Neuronal stem cell (in vitro differentiated cells): ENCODE data around the gene ABI3BP.

ENCODE experiments used
- DNase-seq: peaks from one replicate; pipeline ENCODE4 v3.0.0-alpha.2; 2013; ENCODE audit warnings: low spot score
- H2AFZ ChIP-seq: one replicate; pipeline ENCODE4 v1.6.1; 2013; ENCODE audit warnings: mild to moderate bottlenecking, low read length, inconsistent platforms
- H2AK5ac ChIP-seq: 2 replicates; pipeline ENCODE4 v1.6.1; 2013; ENCODE audit warnings: low read depth, mild to moderate bottlenecking, inconsistent platforms, low read length, moderate library complexity, mixed read lengths
- H2BK120ac ChIP-seq: 2 replicates; pipeline ENCODE4 v1.6.1; 2013; ENCODE audit warnings: low read depth, mild to moderate bottlenecking, inconsistent platforms, low read length, moderate library complexity, mixed read lengths
- H2BK12ac ChIP-seq: one replicate; pipeline ENCODE4 v1.6.1; 2013; ENCODE audit warnings: low read length, inconsistent platforms
- H2BK15ac ChIP-seq: 2 replicates; pipeline ENCODE4 v1.6.1; 2013; ENCODE audit warnings: mild to moderate bottlenecking, low read length, inconsistent platforms, mixed read lengths
- H2BK5ac ChIP-seq: one replicate; pipeline ENCODE4 v1.6.1; 2013; ENCODE audit warnings: inconsistent platforms, mild to moderate bottlenecking, low read length, moderate library complexity
- H3K14ac ChIP-seq: one replicate; pipeline ENCODE4 v1.6.1; 2013; ENCODE audit warnings: low read length, inconsistent platforms
- H3K18ac ChIP-seq: 2 replicates; pipeline ENCODE4 v1.6.1; 2013; ENCODE audit warnings: low read length, inconsistent platforms
- H3K23ac ChIP-seq: 2 replicates; pipeline ENCODE4 v1.6.1; 2013; ENCODE audit warnings: low read depth, mild to moderate bottlenecking, mixed read lengths, low read length, inconsistent platforms; ENCODE audit not compliant: poor library complexity
- H3K27ac ChIP-seq: replicated peaks from 3 replicates; pipeline ENCODE4 v1.5.1; 2013; ENCODE audit warnings: low read length, inconsistent platforms
- H3K27me3 ChIP-seq, 3 experiments: 2 replicates each; pipeline ENCODE4 v1.6.1; 2013; ENCODE audit warnings: low read length in 3 of 3, mild to moderate bottlenecking in 2 of 3, inconsistent platforms in 1 of 3, low read depth in 1 of 3, mixed read lengths in 1 of 3, moderate library complexity in 1 of 3; ENCODE audit not compliant: control insufficient read depth in 3 of 3, insufficient read depth in 3 of 3
- H3K36me3 ChIP-seq, 2 donors: replicated peaks in 1 of 2; 2 replicates each; pipeline ENCODE4 v1.6.1; 2013; ENCODE audit warnings: low read length in 2 of 2; ENCODE audit not compliant: control insufficient read depth in 2 of 2, insufficient read depth in 2 of 2
- H3K4ac ChIP-seq: 2 replicates; pipeline ENCODE4 v1.6.1; 2013; ENCODE audit warnings: inconsistent platforms, mild to moderate bottlenecking, low read length, moderate library complexity
- H3K4me1 ChIP-seq, 2 donors: 1 replicate in 1 of 2; 2 replicates in 1 of 2; pipeline ENCODE4 v1.6.1; 2013; ENCODE audit warnings: low read length in 2 of 2, low read depth in 1 of 2; ENCODE audit not compliant: control insufficient read depth in 2 of 2, insufficient read depth in 1 of 2
- H3K4me2 ChIP-seq: one replicate; pipeline ENCODE4 v1.6.1; 2013; ENCODE audit warnings: mild to moderate bottlenecking, low read length, inconsistent platforms; ENCODE audit not compliant: insufficient read depth, poor library complexity, severe bottlenecking
- H3K4me3 ChIP-seq, 2 donors: 2 replicates each; pipeline ENCODE4 v1.5.1; 2013; ENCODE audit warnings: low read length in 2 of 2, mild to moderate bottlenecking in 2 of 2, inconsistent platforms in 1 of 2, moderate library complexity in 1 of 2
- H3K79me1 ChIP-seq: one replicate; pipeline ENCODE4 v1.6.1; 2013; ENCODE audit warnings: low read depth, mild to moderate bottlenecking, inconsistent platforms, low read length, moderate library complexity
- H3K9ac ChIP-seq: one replicate; pipeline ENCODE4 v1.6.1; 2013; ENCODE audit warnings: mild to moderate bottlenecking, low read depth, low read length, inconsistent platforms; ENCODE audit not compliant: poor library complexity
- H3K9me3 ChIP-seq, 2 donors: replicated peaks in 1 of 2; 2 replicates each; pipeline versions ENCODE3 to v1.6.1; 2013; ENCODE audit warnings: low read length in 2 of 2, mild to moderate bottlenecking in 2 of 2, inconsistent platforms in 1 of 2, low read depth in 1 of 2, mixed read lengths in 1 of 2, moderate library complexity in 1 of 2; ENCODE audit not compliant: control insufficient read depth in 2 of 2, insufficient read depth in 1 of 2
- H4K8ac ChIP-seq: one replicate; pipeline ENCODE4 v1.6.1; 2013; ENCODE audit warnings: low read depth, mild to moderate bottlenecking, inconsistent platforms, low read length, moderate library complexity
- H4K91ac ChIP-seq: one replicate; pipeline ENCODE4 v1.6.1; 2013; ENCODE audit warnings: low read length, low read depth, mild to moderate bottlenecking, inconsistent platforms; ENCODE audit not compliant: poor library complexity
- WGBS, 2 donors: extraction: QIAGEN DNeasy Blood & Tissue Kit; methylation state at CpG; one replicate each; pipeline ENCODE4 v1.1.7; 2013; ENCODE audit warnings: missing lambda C conversion rate in 2 of 2, mixed read lengths in 1 of 2; ENCODE audit not compliant: insufficient read length in 2 of 2, insufficient replicate concordance in 1 of 2; ENCODE audit errors: extremely low coverage in 2 of 2; 5-methylcytosine and 5-hydroxymethylcytosine counted together

The ABI3BP gene

DNA sequence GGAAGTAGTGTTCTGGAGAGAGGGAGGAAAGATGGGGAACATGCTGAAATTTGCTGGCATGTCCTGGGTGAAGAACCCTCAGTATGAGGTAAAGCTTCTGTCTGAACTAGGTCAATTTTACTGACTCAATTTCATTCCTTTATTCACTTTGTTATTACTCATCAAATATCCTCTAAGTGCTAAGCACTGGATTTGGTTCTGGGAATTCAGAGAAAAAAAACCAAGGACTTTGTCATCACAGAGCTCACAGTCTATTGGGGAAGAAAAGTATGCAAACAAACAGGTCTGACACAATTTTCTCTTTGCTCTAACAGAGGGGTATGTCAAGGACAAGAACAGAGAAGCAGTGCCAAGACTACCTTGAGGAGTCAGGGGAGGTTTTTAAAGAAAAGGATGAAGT, 215.9 kb downstream of the ABI3BP start:
- no peak for DNase-seq
- Histone ChIP-seq H3K4me1 (peaks cover 0 to 2% of the 10 kb centered on the region in 2 donors), H3K27me3 (peaks cover 0 to 2% (median 0%) of the 10 kb centered on the region in 3 experiments), H3K4ac (no peak overlapping the region), H3K14ac (no peak overlapping the region), H4K91ac (no peak overlapping the region), H3K23ac (no peak overlapping the region), H3K9ac (no peak overlapping the region), H3K4me2 (no peak overlapping the region), H3K18ac (no peak overlapping the region), H3K79me1 (no peaks in the 10 kb centered on the region), H2BK15ac (no peak overlapping the region), H3K9me3 (no peaks in the 10 kb centered on the region), H3K4me3 (no peak overlapping the region), H2BK5ac (no peak overlapping the region), H4K8ac (no peak overlapping the region), H3K27ac (no peak overlapping the region), H2AFZ (no peak overlapping the region), H2AK5ac (no peak overlapping the region), H3K36me3 (no peaks in the 10 kb centered on the region), H2BK12ac (no peak overlapping the region), H2BK120ac (no peak overlapping the region)

DNA sequence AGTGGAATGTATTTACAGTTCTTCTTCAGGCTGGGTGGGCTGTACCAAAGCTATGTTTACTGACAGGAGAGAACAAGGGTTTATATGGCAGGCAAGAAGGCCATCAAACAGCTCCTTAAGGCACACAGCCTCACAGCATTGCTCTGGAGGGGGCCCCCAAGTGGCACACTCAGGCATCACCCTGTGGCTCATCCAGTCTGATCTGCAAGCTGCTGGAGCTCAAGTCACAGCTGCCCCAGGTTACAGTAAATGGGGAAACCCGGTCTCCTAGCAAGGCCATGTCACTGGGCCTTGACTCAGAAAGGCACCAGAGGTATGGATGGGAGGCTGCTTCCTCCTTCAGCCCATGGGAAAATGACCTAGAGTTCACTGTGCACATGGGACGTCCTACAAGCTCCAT, 216.5 kb downstream of the ABI3BP start:
- H3K36me3 ChIP-seq = no peaks in the 10 kb centered on the region
- no peak overlapping the region for H3K9ac ChIP-seq
- H3K14ac ChIP-seq = no peak overlapping the region
- no peak overlapping the region for H3K23ac ChIP-seq
- H4K91ac ChIP-seq = no peak overlapping the region
- no peaks in the 10 kb centered on the region for H3K79me1 ChIP-seq
- H3K27me3 ChIP-seq = peaks cover 0 to 2% (median 0%) of the 10 kb centered on the region in 3 experiments
- no peak overlapping the region for H4K8ac ChIP-seq
- H3K27ac ChIP-seq = no peak overlapping the region
- no peak overlapping the region for H2AK5ac ChIP-seq
- DNase-seq = no peak
- no peak overlapping the region for H2BK120ac ChIP-seq
- no peak overlapping the region for H2AFZ ChIP-seq
- no peak overlapping the region for H2BK5ac ChIP-seq
- H3K18ac ChIP-seq = no peak overlapping the region
- H3K4me2 ChIP-seq = no peak overlapping the region
- peaks cover 0 to 2% of the 10 kb centered on the region in 2 donors for H3K4me1 ChIP-seq
- H2BK12ac ChIP-seq = no peak overlapping the region
- no peak overlapping the region for H3K4me3 ChIP-seq
- no peaks in the 10 kb centered on the region for H3K9me3 ChIP-seq
- no CpG with 5 or more reads among the region's 2 CpGs for WGBS, 2 donors
- H2BK15ac ChIP-seq = no peak overlapping the region
- no peak overlapping the region for H3K4ac ChIP-seq

DNA sequence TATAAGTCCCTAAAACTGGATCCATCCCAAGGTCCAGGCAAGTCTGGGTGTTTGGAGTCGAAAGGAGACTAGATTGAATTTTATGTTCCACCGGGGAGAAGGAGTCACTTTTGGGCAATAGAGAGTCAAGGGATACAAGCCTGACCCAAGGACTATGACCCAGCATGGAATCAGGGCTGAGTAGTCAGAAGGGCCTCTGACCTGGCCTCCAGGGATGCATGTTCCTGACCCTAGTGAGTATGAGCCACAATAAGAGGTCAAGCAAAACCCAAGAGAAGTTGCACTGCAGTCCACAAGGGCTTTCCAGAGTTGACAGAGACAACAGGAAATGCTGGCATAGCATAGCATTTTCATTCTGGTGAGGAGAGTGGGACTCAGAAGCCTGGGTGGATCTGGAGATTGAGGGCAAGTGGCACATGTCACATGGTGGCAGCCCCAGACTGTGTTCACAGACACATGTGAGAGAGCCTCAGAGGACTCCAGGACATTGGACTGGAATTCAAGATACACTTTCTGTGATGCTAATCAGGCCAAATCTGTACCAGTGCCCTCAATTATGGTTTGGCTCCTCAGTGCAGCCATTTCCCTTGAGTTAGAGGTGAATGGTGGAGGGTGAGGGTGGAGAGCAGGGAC, 217.0 kb downstream of the ABI3BP start:
- Histone ChIP-seq H3K4me1 (peaks cover 0 to 2% of the 10 kb centered on the region in 2 donors), H2BK15ac (no peak overlapping the region), H3K9ac (no peak overlapping the region), H2BK12ac (no peak overlapping the region), H4K8ac (no peak overlapping the region), H2BK5ac (no peak overlapping the region), H3K4me3 (no peak overlapping the region), H3K14ac (no peak overlapping the region), H2AFZ (no peak overlapping the region), H3K4ac (no peak overlapping the region), H2BK120ac (no peak overlapping the region), H3K36me3 (no peaks in the 10 kb centered on the region), H3K27ac (no peak overlapping the region), H3K79me1 (no peaks in the 10 kb centered on the region), H2AK5ac (no peak overlapping the region), H3K27me3 (no peaks in the 10 kb centered on the region), H3K9me3 (no peaks in the 10 kb centered on the region), H3K18ac (no peak overlapping the region), H3K4me2 (no peak overlapping the region), H3K23ac (no peak overlapping the region), H4K91ac (no peak overlapping the region)
- WGBS, 2 donors = no CpG with 5 or more reads among the region's 2 CpGs
- no peak for DNase-seq

DNA sequence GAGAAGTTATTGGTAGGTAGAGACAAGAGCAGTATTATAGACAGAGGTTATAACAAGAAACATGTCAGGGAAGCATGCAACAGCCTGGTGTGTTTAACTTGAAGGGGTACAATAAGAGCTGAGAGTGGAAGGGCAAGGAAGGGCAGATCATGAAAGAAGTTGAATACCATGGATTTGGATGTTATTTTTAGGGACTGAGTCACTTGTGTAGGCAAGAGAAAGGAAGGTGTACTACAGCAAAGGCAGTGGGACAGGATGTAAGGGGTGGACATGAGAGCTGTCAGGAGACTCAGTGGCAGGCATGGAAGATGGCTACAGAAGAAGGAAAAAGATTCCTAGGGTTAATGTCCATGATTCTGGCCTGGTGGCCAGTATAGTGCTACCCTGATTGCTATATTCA, 217.6 kb downstream of the ABI3BP start:
- no peak overlapping the region for H3K14ac ChIP-seq
- H3K36me3 ChIP-seq = no peaks in the 10 kb centered on the region
- H2BK12ac ChIP-seq = no peak overlapping the region
- H3K9me3 ChIP-seq = no peaks in the 10 kb centered on the region
- no peak overlapping the region for H3K18ac ChIP-seq
- no peak overlapping the region for H3K4me3 ChIP-seq
- H3K27ac ChIP-seq = no peak overlapping the region
- H4K8ac ChIP-seq = no peak overlapping the region
- H3K27me3 ChIP-seq = no peaks in the 10 kb centered on the region
- H3K9ac ChIP-seq = no peak overlapping the region
- no peak overlapping the region for H2AFZ ChIP-seq
- no peak overlapping the region for H3K23ac ChIP-seq
- no peak overlapping the region for H2AK5ac ChIP-seq
- no peak overlapping the region for H2BK5ac ChIP-seq
- H4K91ac ChIP-seq = no peak overlapping the region
- no peak overlapping the region for H3K4ac ChIP-seq
- H3K4me2 ChIP-seq = no peak overlapping the region
- H2BK120ac ChIP-seq = no peak overlapping the region
- DNase-seq = no peak
- no peak overlapping the region for H2BK15ac ChIP-seq
- peaks cover 0 to 2% of the 10 kb centered on the region in 2 donors for H3K4me1 ChIP-seq
- H3K79me1 ChIP-seq = no peaks in the 10 kb centered on the region
